AG04450 (cell line): ENCODE results near the gene MCL1. TPM values are rescaled to one million over a fixed set of nuclear protein-coding genes. Genes with fewer than 3 reads are reported as not detected.
"Not testable (repeated sequence)": the region's sequence is repeated elsewhere in the genome, so short reads cannot be mapped to it uniquely, and the experiment has no call there.

Experiments used
- CTCF ChIA-PET: fragments of 300-600, 350-600 bp; formaldehyde crosslinking; extraction: SDS; loops from one replicate; lab custom pipeline; 2022; ENCODE audit warnings: antibody characterized with exemption, inconsistent platforms; lab: Charles Lee
- POLR2A ChIA-PET: fragments of 350-600 bp; formaldehyde crosslinking; extraction: SDS; loops from one replicate; lab custom pipeline; 2021; ENCODE audit warnings: antibody characterized with exemption, inconsistent platforms; lab: Yijun Ruan, JAX
- DNase-seq: peaks from one replicate; pipeline ENCODE4 v3.0.0-alpha.2; 2011; ENCODE audit warnings: low read depth, low spot score
- H3K27ac ChIP-seq: one replicate; pipeline ENCODE4 v1.5.1; 2012; ENCODE audit warnings: low read depth, low read length, control low read depth
- H3K27me3 ChIP-seq: one replicate; pipeline ENCODE4 v1.6.0; 2012; ENCODE audit warnings: low read length; ENCODE audit not compliant: control insufficient read depth, insufficient read depth
- H3K4me3 ChIP-seq: 2 replicates; pipeline ENCODE4 v1.5.1; 2011; ENCODE audit warnings: mild to moderate bottlenecking, low read depth, low read length, control low read depth
- H3K9me3 ChIP-seq: 2 replicates; pipeline ENCODE4 v1.5.1; 2012; ENCODE audit warnings: low read length; ENCODE audit not compliant: control insufficient read depth, insufficient read depth
- polyA plus RNA-seq: library from polyadenylated mRNA; depleted of rRNA; stranded (reverse); fragments of >200 nt; gene quantifications from 2 replicates; pipeline ENCODE4 v1.2.3, GENCODE V29; 2011
- TF ChIP-seq, protein P1 (sequence below): IDR thresholded peaks from 2 replicates; pipeline ENCODE4 v1.5.1; 2011; ENCODE audit warnings: low read depth, low read length, control low read depth, inconsistent platforms

MCL1 gene
- polyA plus RNA-seq, 1 experiment = 138 TPM

DNA sequence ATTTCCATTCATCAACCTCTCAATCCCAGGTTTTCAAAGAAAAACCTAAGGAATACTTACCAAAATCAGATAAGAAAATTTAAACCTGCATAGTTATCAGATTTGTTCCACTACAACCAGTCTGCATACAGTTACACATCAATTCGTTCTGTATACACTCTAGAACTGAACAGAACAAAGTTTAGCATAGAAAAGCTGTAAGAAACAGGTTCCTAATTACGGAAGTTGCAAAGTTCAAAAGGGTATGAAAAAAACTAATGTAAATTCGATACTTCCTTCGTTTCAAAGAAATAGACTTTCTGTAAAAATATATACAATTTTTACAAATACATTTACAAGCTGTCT lies 3.1 kb downstream of the MCL1 start:
- DNase-seq = no peak
- CTCF ChIA-PET = interaction anchor here (0.6 to 7.0 kb wide), 5 partner anchors 14 to 237 kb away, joined by 4 to 59 read pairs (median 6); no protein-coding TSS in a partner anchor
- H3K27ac ChIP-seq = no peak overlapping the region

DNA sequence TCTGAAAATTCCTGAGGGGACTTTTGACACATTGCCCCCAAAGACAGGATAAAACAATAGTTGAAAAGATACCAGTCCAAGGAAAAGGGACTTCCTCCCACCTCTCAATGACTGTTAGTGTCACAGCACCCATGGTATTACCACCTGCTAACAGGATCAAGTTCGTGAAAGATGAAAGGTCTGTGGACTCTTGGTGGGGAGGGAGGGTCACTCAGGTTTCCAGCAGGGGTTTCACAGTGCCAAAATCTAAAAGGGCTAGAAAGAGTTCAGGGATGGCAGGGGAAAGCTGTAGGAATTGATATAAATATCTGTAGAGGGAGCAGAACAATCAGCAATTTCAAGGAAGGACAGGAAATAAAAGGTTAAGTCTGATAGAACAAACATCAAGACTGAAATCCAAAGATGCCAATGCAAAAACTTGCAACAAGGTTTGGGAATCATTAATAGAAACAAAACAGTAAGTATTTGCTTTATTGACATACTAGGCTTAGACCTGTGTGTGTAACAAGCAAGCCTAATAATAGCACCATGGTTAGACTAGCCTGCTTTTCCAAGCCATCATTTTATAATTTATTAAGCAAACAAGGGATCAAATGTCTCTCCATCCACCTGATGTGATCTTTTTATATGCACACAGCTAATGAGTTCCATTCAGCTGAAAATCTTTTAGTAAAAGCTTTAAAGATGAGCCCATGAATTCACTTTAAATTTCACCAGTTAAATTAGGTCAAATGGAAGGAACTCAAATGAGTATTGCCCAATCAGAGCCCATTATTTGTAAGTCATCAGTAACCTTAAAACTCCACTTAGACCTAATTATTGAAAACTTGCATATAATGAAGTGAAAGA lies 3.7 kb downstream of the MCL1 start:
- peak overlapping the region; percentile 97 for H3K4me3 ChIP-seq
- ChIA-PET POLR2A (interaction anchor here (1.1 to 4.9 kb wide), 4 partner anchors 8 to 29 kb away, joined by 3 to 130 read pairs (median 43); no protein-coding TSS in a partner anchor), CTCF (interaction anchor here (1.6 to 7.0 kb wide), 3 partner anchors 13 to 45 kb away, joined by 4 to 59 read pairs (median 17); no protein-coding TSS in a partner anchor)
- no peak overlapping the region for H3K27ac ChIP-seq
- H3K27me3 ChIP-seq = no peaks in the 10 kb centered on the region
- peaks cover 3% of the 10 kb centered on the region; the same call in 1 of the 2 replicates for H3K9me3 ChIP-seq
- DNase-seq = no peak
- TF ChIP-seq, protein P1, sequence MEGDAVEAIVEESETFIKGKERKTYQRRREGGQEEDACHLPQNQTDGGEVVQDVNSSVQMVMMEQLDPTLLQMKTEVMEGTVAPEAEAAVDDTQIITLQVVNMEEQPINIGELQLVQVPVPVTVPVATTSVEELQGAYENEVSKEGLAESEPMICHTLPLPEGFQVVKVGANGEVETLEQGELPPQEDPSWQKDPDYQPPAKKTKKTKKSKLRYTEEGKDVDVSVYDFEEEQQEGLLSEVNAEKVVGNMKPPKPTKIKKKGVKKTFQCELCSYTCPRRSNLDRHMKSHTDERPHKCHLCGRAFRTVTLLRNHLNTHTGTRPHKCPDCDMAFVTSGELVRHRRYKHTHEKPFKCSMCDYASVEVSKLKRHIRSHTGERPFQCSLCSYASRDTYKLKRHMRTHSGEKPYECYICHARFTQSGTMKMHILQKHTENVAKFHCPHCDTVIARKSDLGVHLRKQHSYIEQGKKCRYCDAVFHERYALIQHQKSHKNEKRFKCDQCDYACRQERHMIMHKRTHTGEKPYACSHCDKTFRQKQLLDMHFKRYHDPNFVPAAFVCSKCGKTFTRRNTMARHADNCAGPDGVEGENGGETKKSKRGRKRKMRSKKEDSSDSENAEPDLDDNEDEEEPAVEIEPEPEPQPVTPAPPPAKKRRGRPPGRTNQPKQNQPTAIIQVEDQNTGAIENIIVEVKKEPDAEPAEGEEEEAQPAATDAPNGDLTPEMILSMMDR = no peak

More for the DNA sequence above, 3.1 kb downstream of the MCL1 start:
- peaks cover 3% of the 10 kb centered on the region; the same call in 1 of the 2 replicates for H3K9me3 ChIP-seq
- POLR2A ChIA-PET = interaction anchor here (1.1 to 4.9 kb wide), 3 partner anchors 8 to 37 kb away, joined by 6 to 130 read pairs (median 83); no protein-coding TSS in a partner anchor
- peak overlapping the region; percentile 97 for H3K4me3 ChIP-seq
- no peaks in the 10 kb centered on the region for H3K27me3 ChIP-seq
- TF ChIP-seq, protein P1 = no peak

DNA sequence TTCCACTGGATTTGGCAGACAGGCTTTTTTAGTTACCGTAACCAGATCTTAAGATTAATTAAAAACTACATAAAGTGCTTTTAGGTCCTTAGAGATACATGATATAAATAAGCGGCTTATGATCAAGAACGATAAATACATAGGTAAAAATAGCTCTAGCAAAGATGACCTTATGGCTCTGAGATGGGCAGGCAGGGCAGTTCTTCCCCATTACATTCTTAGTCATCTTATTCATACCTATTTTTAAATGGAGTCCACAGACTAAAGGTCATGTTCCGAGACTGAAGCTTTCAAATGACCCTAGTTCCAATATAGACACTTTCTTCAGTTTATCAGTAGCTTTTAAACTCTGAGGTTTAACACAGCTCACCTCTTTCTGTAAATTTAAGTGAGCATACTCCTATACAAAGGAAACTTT lies 4.3 kb downstream of the MCL1 start:
- TF ChIP-seq, protein P1 = no peak
- POLR2A ChIA-PET = interaction anchor here (1.1 to 1.2 kb wide), 2 partner anchors 13 to 29 kb away, joined by 3 read pairs; no protein-coding TSS in a partner anchor
- H3K27ac ChIP-seq = no peak overlapping the region
- DNase-seq = no peak
- H3K4me3 ChIP-seq = peak overlapping the region; percentile 97
- CTCF ChIA-PET = interaction anchor here (2.9 to 7.0 kb wide), 2 partner anchors 14 to 46 kb away, joined by 17 to 59 read pairs; no protein-coding TSS in a partner anchor
- no peaks in the 10 kb centered on the region for H3K27me3 ChIP-seq
- peaks cover 3% of the 10 kb centered on the region; the same call in 1 of the 2 replicates for H3K9me3 ChIP-seq

DNA sequence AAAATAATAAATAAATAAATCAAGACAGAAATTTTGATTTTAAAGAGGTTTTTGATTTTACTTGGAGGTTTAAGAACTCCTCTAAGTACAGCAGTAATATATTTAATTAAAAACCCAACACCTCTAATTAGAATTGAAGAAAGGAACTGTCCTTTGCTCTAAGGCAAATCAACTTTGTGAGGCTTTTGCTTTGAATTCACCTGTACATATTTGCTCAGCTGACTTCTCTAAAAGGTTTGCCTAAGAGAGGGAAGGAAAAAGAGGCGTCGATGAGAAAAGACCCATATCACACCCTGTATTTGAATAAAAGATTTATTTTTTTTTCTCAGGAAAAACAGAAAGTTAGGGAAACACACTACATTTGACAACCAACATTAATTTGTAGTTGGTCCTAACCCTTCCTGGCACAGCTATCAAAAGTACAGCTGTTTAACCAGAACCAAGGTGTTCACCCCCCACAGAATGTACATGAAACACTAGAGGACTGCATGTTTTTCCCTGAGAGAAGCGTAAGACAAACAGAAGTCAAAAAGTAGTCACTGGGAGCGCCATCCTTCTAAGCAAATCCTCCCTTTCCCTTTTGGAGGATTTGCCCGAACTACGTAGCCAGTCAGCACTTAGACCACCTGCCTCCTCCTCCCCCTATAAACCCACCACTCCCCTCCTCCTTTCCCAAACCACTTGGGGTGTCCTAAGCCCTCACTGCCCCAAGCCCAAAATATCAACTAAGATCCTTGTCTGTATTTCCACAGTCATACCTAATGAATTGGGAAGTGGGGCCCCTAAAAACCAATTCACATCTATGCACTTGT lies 4.9 kb downstream of the MCL1 start:
- Histone ChIP-seq H3K9me3 (peaks cover 3% of the 10 kb centered on the region; the same call in 1 of the 2 replicates), H3K4me3 (peak overlapping the region; percentile 97), H3K27me3 (no peaks in the 10 kb centered on the region), H3K27ac (no peak overlapping the region)
- no peak for DNase-seq
- TF ChIP-seq, protein P1 = no peak
- POLR2A ChIA-PET = interaction anchor here (0.7 to 1.2 kb wide), 3 partner anchors 12 to 30 kb away, joined by 3 to 4 read pairs (median 3); no protein-coding TSS in a partner anchor
- CTCF ChIA-PET = interaction anchor here (2.9 to 7.0 kb wide), 2 partner anchors 13 to 46 kb away, joined by 17 to 59 read pairs; no protein-coding TSS in a partner anchor

DNA sequence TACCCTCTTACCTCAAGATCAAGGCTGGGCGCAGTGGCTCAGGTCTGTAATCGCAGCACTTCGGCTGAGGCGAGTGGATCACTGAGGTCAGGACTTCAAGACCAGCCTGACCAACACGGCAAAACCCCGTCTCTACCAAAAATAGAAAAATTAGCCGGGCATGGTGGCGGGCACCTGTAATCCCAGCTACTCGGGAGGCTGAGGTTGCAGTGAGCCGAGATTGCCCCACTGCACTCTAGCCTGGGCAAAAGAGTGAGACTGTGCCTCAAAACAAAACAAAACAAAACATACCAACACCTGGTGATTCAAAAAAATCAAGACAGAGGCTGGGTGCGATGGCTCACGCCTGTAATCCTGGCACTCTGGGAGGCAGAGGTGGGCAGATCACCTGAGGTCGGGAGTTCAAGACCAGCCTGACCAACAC lies 5.8 kb downstream of the MCL1 start:
- H3K27me3 ChIP-seq, H3K9me3 ChIP-seq, DNase-seq, H3K27ac ChIP-seq: not testable (repeated sequence)
- ChIA-PET POLR2A (interaction anchor here (1.0 to 1.3 kb wide), 2 partner anchors 9 to 12 kb away, joined by 3 to 7 read pairs; no protein-coding TSS in a partner anchor), CTCF (interaction anchor here (0.8 to 4.5 kb wide), 2 partner anchors 13 to 41 kb away, joined by 3 to 47 read pairs; no protein-coding TSS in a partner anchor)
- peak overlapping the region; percentile 13; the same call in 1 of the 2 replicates for H3K4me3 ChIP-seq
